ENCODE results near the gene ZRSR2.
"Not testable (repeated sequence)": the region's sequence is repeated elsewhere in the genome, so short reads cannot be mapped to it uniquely, and the experiment has no call there.

ZRSR2 gene

GRCh38 chrX:15786915-15787314, 3.4 kb upstream of the ZRSR2 start:
- no peak for DNase-seq
- intact Hi-C loops (cut with DNase I) = no loop called here

- peak in 2 of 42 donors; percentile 4 to 10 for DNase-seq
- intact Hi-C loops (cut with DNase I) = loop anchor here (10.0 kb wide), 1 partner anchor 64 kb away; the partner anchor contains the start of gene AP1S2
Observed at GRCh38 chrX:15790769-15791290, 546 bp downstream of the ZRSR2 start.

- intact Hi-C loops (cut with DNase I) = loop anchor here (10.0 kb wide), 1 partner anchor 57 kb away; the partner anchor contains the start of gene AP1S2
- no peak for DNase-seq
Observed at GRCh38 chrX:15797707-15798106, 7.4 kb downstream of the ZRSR2 start.

GRCh38 chrX:15804563-15804962, 14.3 kb downstream of the ZRSR2 start:
- no peak for DNase-seq
- intact Hi-C loops (cut with DNase I) = no loop called here

GRCh38 chrX:15808254-15808653, 18.0 kb downstream of the ZRSR2 start:
- intact Hi-C loops (cut with DNase I) = no loop called here
- no peak for DNase-seq

- intact Hi-C loops (cut with DNase I) = no loop called here
- no peak for DNase-seq
Observed at GRCh38 chrX:15812192-15812938, 22.1 kb downstream of the ZRSR2 start.

GRCh38 chrX:15813416-15813815, 23.1 kb downstream of the ZRSR2 start:
- no peak for DNase-seq
- intact Hi-C loops (cut with DNase I) = no loop called here

GRCh38 chrX:15814771-15815365, 24.6 kb downstream of the ZRSR2 start:
- DNase-seq = no peak
- intact Hi-C loops (cut with DNase I) = no loop called here

GRCh38 chrX:15815779-15816437, 25.6 kb downstream of the ZRSR2 start:
- DNase-seq = peak in 18 of 42 donors; percentile 2 to 46 (median 22)
- intact Hi-C loops (cut with DNase I) = no loop called here

GRCh38 chrX:15816438-15816809, 26.1 kb downstream of the ZRSR2 start:
- intact Hi-C loops (cut with DNase I) = no loop called here
- DNase-seq = no peak

GRCh38 chrX:15816886-15817285, 26.6 kb downstream of the ZRSR2 start:
- intact Hi-C loops (cut with DNase I) = no loop called here
- DNase-seq = no peak

- intact Hi-C loops (cut with DNase I) = no loop called here
- peak in 1 of 42 donors; percentile 7 for DNase-seq
Observed at GRCh38 chrX:15820106-15821073, 30.1 kb downstream of the ZRSR2 start.

- DNase-seq = no peak
- intact Hi-C loops (cut with DNase I) = no loop called here
Observed at GRCh38 chrX:15822922-15823321, 32.6 kb downstream of the ZRSR2 start.

GRCh38 chrX:15825936-15826335, 35.7 kb downstream of the ZRSR2 start:
- DNase-seq = no peak
- intact Hi-C loops (cut with DNase I) = no loop called here

- intact Hi-C loops (cut with DNase I) = no loop called here
- no peak for DNase-seq
Observed at GRCh38 chrX:15829217-15829616, 38.9 kb downstream of the ZRSR2 start.

GRCh38 chrX:15831347-15831746, 41.1 kb downstream of the ZRSR2 start:
- intact Hi-C loops (cut with DNase I); DNase-seq: not testable (repeated sequence)

- no peak for DNase-seq
- intact Hi-C loops (cut with DNase I) = no loop called here
Observed at GRCh38 chrX:15834053-15834452, 43.8 kb downstream of the ZRSR2 start.

GRCh38 chrX:15834827-15835595, 44.7 kb downstream of the ZRSR2 start:
- no peak for DNase-seq
- intact Hi-C loops (cut with DNase I) = no loop called here
